Stimulated activated naive CD8-positive, alpha-beta T cell treated with anti-CD3 and anti-CD28 coated beads, Interleukin-15, amount 100 ng/mL, for 72 hours (primary cell): ENCODE data around the gene WHRN.

ENCODE experiments used
- ATAC-seq: fragments of 150-1000 bp; cut with Tn5 transposase; 2 replicates; pipeline ENCODE4 v1.10.0; 2021; ENCODE audit warnings: mild to moderate bottlenecking, moderate library complexity
- DNase-seq, 2 donors: peaks; one replicate each; pipeline ENCODE4 v3.0.0; 2021 to 2022
- H3K27ac Mint-ChIP-seq, 2 donors: one replicate each; pipeline ENCODE4 v1.8.0; 2022; ENCODE audit warnings: mild to moderate bottlenecking in 2 of 2, mixed read lengths in 2 of 2, moderate library complexity in 2 of 2
- H3K27me3 Mint-ChIP-seq: one replicate; pipeline ENCODE4 v1.8.0; 2022; ENCODE audit warnings: mixed read lengths
- H3K4me1 Mint-ChIP-seq: one replicate; pipeline ENCODE4 v1.8.0; 2022; ENCODE audit warnings: mild to moderate bottlenecking, mixed read lengths
- H3K4me3 Mint-ChIP-seq, 2 donors: one replicate each; pipeline ENCODE4 v1.8.0; 2022; ENCODE audit warnings: mild to moderate bottlenecking in 2 of 2, mixed read lengths in 2 of 2, moderate library complexity in 1 of 2
- H3K9me3 Mint-ChIP-seq, 2 donors: one replicate each; pipeline ENCODE4 v1.8.0; 2022; ENCODE audit warnings: mixed read lengths in 2 of 2

The WHRN gene

GRCh38 chr9:114374936-114375335, 130.3 kb downstream of the WHRN start:
- Mint-ChIP-seq H3K4me3 (peak overlapping the region; percentile 18 to 51), H3K27me3 (no peaks in the 10 kb centered on the region), H3K27ac (peak overlapping the region; percentile 20 to 63), H3K4me1 (peaks cover 92% of the 10 kb centered on the region), H3K9me3 (no peaks in the 10 kb centered on the region)
- no peak for ATAC-seq
- no peak for DNase-seq

- peaks cover 0 to 5% of the 10 kb centered on the region in 2 donors for H3K9me3 Mint-ChIP-seq
- H3K4me3 Mint-ChIP-seq: peak overlapping the region; percentile 56 to 64
- no peaks in the 10 kb centered on the region for H3K27me3 Mint-ChIP-seq
- DNase-seq (peak; percentile 37 to 41), ATAC-seq (no peak)
- peak overlapping the region; percentile 76 to 84 for H3K27ac Mint-ChIP-seq
- H3K4me1 Mint-ChIP-seq: peaks cover 92% of the 10 kb centered on the region
Observed at GRCh38 chr9:114373960-114374730, 131.1 kb downstream of the WHRN start.

GRCh38 chr9:114372921-114373448, 132.3 kb downstream of the WHRN start:
- Mint-ChIP-seq H3K4me3 (peak overlapping the region; percentile 76 to 78), H3K27me3 (no peaks in the 10 kb centered on the region), H3K4me1 (peaks cover 92% of the 10 kb centered on the region), H3K9me3 (peaks cover 0 to 5% of the 10 kb centered on the region in 2 donors), H3K27ac (peak overlapping the region; percentile 77 to 93)
- ATAC-seq: peak; percentile 93
- DNase-seq: peak; percentile 81 to 96

GRCh38 chr9:114371973-114372917, 133.0 kb downstream of the WHRN start:
- Mint-ChIP-seq H3K27me3 (no peaks in the 10 kb centered on the region), H3K9me3 (peaks cover 0 to 5% of the 10 kb centered on the region in 2 donors), H3K4me3 (peak overlapping the region; percentile 76 to 78), H3K27ac (peak overlapping the region; percentile 83 to 87), H3K4me1 (peaks cover 92% of the 10 kb centered on the region)
- peak in 1 of 2 donors; percentile 54 for DNase-seq
- peak; percentile 47 for ATAC-seq

- Mint-ChIP-seq H3K4me3 (peak overlapping the region; percentile 76 to 78), H3K27me3 (no peaks in the 10 kb centered on the region), H3K27ac (peak overlapping the region; percentile 81 to 87), H3K4me1 (peaks cover 92% of the 10 kb centered on the region), H3K9me3 (peaks cover 0 to 5% of the 10 kb centered on the region in 2 donors)
- DNase-seq: no peak
- ATAC-seq: no peak
Observed at GRCh38 chr9:114371343-114371944, 133.8 kb downstream of the WHRN start.

GRCh38 chr9:114370968-114371320, 134.3 kb downstream of the WHRN start:
- H3K9me3 Mint-ChIP-seq: peaks cover 0 to 5% of the 10 kb centered on the region in 2 donors
- peaks cover 94% of the 10 kb centered on the region for H3K4me1 Mint-ChIP-seq
- peak overlapping the region; percentile 60 to 76 for H3K27ac Mint-ChIP-seq
- no peak for ATAC-seq
- H3K27me3 Mint-ChIP-seq: no peaks in the 10 kb centered on the region
- DNase-seq: no peak
- H3K4me3 Mint-ChIP-seq: peak overlapping the region; percentile 43 to 76

- Mint-ChIP-seq H3K27ac (peak overlapping the region; percentile 60 to 76), H3K9me3 (peaks cover 0 to 5% of the 10 kb centered on the region in 2 donors), H3K27me3 (no peaks in the 10 kb centered on the region), H3K4me3 (peak overlapping the region; percentile 43 to 76), H3K4me1 (peaks cover 93% of the 10 kb centered on the region)
- DNase-seq (no peak), ATAC-seq (no peak)
Observed at GRCh38 chr9:114370251-114370967, 134.9 kb downstream of the WHRN start.

GRCh38 chr9:114369216-114370130, 135.8 kb downstream of the WHRN start:
- Mint-ChIP-seq H3K4me1 (peaks cover 91% of the 10 kb centered on the region), H3K27me3 (no peaks in the 10 kb centered on the region), H3K27ac (peak overlapping the region; percentile 1 to 16), H3K4me3 (peak overlapping the region; percentile 1 to 11), H3K9me3 (peaks cover 0 to 5% of the 10 kb centered on the region in 2 donors)
- no peak for ATAC-seq
- DNase-seq: no peak

- ATAC-seq (no peak), DNase-seq (no peak)
- Mint-ChIP-seq H3K4me3 (peak overlapping the region; percentile 16 to 62), H3K9me3 (peaks cover 0 to 5% of the 10 kb centered on the region in 2 donors), H3K27ac (peak overlapping the region; percentile 95 to 97), H3K4me1 (peaks cover 91% of the 10 kb centered on the region), H3K27me3 (no peaks in the 10 kb centered on the region)
Observed at GRCh38 chr9:114367772-114368569, 137.3 kb downstream of the WHRN start.

GRCh38 chr9:114367366-114367765, 137.9 kb downstream of the WHRN start:
- H3K9me3 Mint-ChIP-seq: peaks cover 0 to 5% of the 10 kb centered on the region in 2 donors
- no peak for DNase-seq
- H3K4me1 Mint-ChIP-seq: peaks cover 89% of the 10 kb centered on the region
- no peak for ATAC-seq
- H3K27ac Mint-ChIP-seq: peak overlapping the region; percentile 95 to 97
- H3K27me3 Mint-ChIP-seq: no peaks in the 10 kb centered on the region
- peak overlapping the region; percentile 16 to 62 for H3K4me3 Mint-ChIP-seq

- peaks cover 89% of the 10 kb centered on the region for H3K4me1 Mint-ChIP-seq
- peak overlapping the region; percentile 95 to 97 for H3K27ac Mint-ChIP-seq
- DNase-seq: peak; percentile 35 to 75
- ATAC-seq: peak; percentile 78
- peaks cover 0 to 5% of the 10 kb centered on the region in 2 donors for H3K9me3 Mint-ChIP-seq
- peak overlapping the region; percentile 16 to 62 for H3K4me3 Mint-ChIP-seq
- H3K27me3 Mint-ChIP-seq: no peaks in the 10 kb centered on the region
Observed at GRCh38 chr9:114366334-114367128, 138.7 kb downstream of the WHRN start.

- Mint-ChIP-seq H3K4me1 (peaks cover 93% of the 10 kb centered on the region), H3K27me3 (no peaks in the 10 kb centered on the region), H3K27ac (no peak overlapping the region), H3K4me3 (peak overlapping the region in 1 of 2 donors; percentile 71), H3K9me3 (peaks cover 0 to 5% of the 10 kb centered on the region in 2 donors)
- no peak for DNase-seq
- no peak for ATAC-seq
Observed at GRCh38 chr9:114365194-114365593, 140.1 kb downstream of the WHRN start.
